Endodermal cell (in vitro differentiated cells): ENCODE measurements around the gene ME3. TPM values are rescaled to one million over a fixed set of nuclear protein-coding genes. Genes with fewer than 3 reads are reported as not detected.
A peak's percentile ranks its signal among the peaks of the same experiment; 100 is the strongest.

ENCODE experiments used
- DNase-seq: peaks from one replicate; pipeline ENCODE4 v3.0.0-alpha.2; 2017
- H3K27ac ChIP-seq: 2 replicates; pipeline ENCODE4 v1.5.1; 2013; ENCODE audit warnings: mild to moderate bottlenecking, low read depth, low read length, moderate library complexity
- H3K27me3 ChIP-seq: 2 replicates; pipeline ENCODE4 v1.6.1; 2013; ENCODE audit warnings: mild to moderate bottlenecking, low read length, moderate library complexity; ENCODE audit not compliant: insufficient read depth, control insufficient read depth, poor library complexity, severe bottlenecking
- H3K36me3 ChIP-seq: 2 replicates; pipeline ENCODE4 v1.7.0; 2013; ENCODE audit warnings: mild to moderate bottlenecking, low read length, moderate library complexity; ENCODE audit not compliant: control insufficient read depth, insufficient read depth
- H3K4me1 ChIP-seq: one replicate; pipeline ENCODE4 v1.7.0; 2013; ENCODE audit warnings: low read length; ENCODE audit not compliant: control insufficient read depth, insufficient read depth
- H3K4me3 ChIP-seq: 2 replicates; pipeline ENCODE4 v1.5.1; 2013; ENCODE audit warnings: mild to moderate bottlenecking, low read length, moderate library complexity
- H3K9ac ChIP-seq: 2 replicates; pipeline ENCODE4 v1.6.1; 2013; ENCODE audit warnings: mild to moderate bottlenecking, low read length, moderate library complexity; ENCODE audit not compliant: poor library complexity, severe bottlenecking; ENCODE audit errors: extremely low read depth
- H3K9me3 ChIP-seq: 2 replicates; pipeline ENCODE4 v1.6.1; 2013; ENCODE audit warnings: mild to moderate bottlenecking, low read length, moderate library complexity; ENCODE audit not compliant: control insufficient read depth
- H3K27ac Mint-ChIP-seq: 2 replicates; pipeline ENCODE4 v1.8.0; 2020; ENCODE audit warnings: mixed read lengths
- H3K27me3 Mint-ChIP-seq: 2 replicates; pipeline ENCODE4 v1.8.0; 2021; ENCODE audit warnings: mild to moderate bottlenecking, mixed read lengths; ENCODE audit not compliant: insufficient read depth
- H3K36me3 Mint-ChIP-seq: 2 replicates; pipeline ENCODE4 v1.8.0; 2020; ENCODE audit warnings: low read depth, mixed read lengths
- H3K4me1 Mint-ChIP-seq: 2 replicates; pipeline ENCODE4 v1.8.0; 2020; ENCODE audit warnings: mixed read lengths
- H3K4me3 Mint-ChIP-seq: 2 replicates; pipeline ENCODE4 v1.8.0; 2020; ENCODE audit warnings: mild to moderate bottlenecking, moderate library complexity, mixed read lengths
- H3K9me3 Mint-ChIP-seq: 2 replicates; pipeline ENCODE4 v1.8.0; 2020; ENCODE audit warnings: mild to moderate bottlenecking, mixed read lengths
- WGBS, 2 experiments: methylation state at CpG; one replicate each; pipeline versions ENCODE4 v1.1.5 to v1.1.7; 2013; ENCODE audit warnings: missing lambda C conversion rate in 2 of 2, mixed read lengths in 1 of 2; ENCODE audit not compliant: insufficient coverage in 1 of 2, insufficient read length in 1 of 2; 5-methylcytosine and 5-hydroxymethylcytosine counted together
- total RNA-seq, 2 donors: library from RNA; stranded (reverse); fragmentation: NEBNext Ultra II Directional in 1 of 2; extraction: Animal tissue kit (Norgen Biotek cat#: 25700) in 1 of 2; gene quantifications; 2 replicates in 1 of 2; 3 replicates in 1 of 2; pipeline ENCODE4 v1.2.1, GENCODE V29; 2021
- TF ChIP-seq, protein P1 (sequence below): fragments of 200-600 bp; sonication (generic); conservative IDR thresholded peaks from 2 replicates; pipeline ENCODE4 v1.5.0; 2021; ENCODE audit warnings: antibody characterized with exemption, mild to moderate bottlenecking

The ME3 gene
- total RNA-seq, 2 donors from 2014 or later = 1.2 to 1.3 TPM

DNA sequence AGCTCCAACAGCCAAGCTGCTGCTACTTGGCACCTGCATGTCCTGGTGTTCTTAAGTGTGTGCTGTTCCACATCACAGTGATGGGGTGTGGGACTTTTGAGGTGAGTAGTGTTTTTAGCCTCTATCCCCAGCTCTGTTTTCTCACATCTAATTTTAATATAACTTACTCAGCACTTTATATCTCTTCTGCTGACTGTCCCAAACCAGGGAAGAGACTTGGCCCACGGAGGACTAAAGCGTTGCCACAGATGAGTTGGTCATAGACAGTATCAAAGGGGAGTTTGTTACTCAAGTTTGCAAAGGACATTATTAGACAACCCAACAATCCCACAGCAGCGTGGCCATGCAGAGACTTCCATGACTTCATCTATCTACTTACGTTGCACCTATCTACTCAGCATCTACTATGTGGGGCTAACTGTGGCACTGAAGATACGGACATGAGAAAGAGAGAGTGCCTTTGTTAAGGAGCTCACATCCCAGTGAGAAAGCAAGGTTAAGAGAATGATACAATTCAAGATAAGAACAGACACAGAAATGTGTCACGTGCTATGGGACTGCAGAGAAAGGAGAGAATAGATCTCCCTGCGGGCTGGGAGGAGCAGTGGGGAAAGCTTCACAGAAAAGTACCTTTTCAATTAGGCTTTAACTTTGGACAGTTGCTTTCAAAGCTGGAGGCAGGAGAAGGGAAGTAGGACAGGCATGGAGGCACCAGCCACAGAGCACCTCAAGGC is 82.4 kb downstream of the ME3 start:
- H3K36me3 Mint-ChIP-seq = no peaks in the 10 kb centered on the region
- Histone ChIP-seq H3K27me3 (no peaks in the 10 kb centered on the region), H3K9ac (no peak overlapping the region), H3K4me1 (peaks cover 34% of the 10 kb centered on the region), H3K9me3 (no peaks in the 10 kb centered on the region), H3K4me3 (no peak overlapping the region), H3K27ac (no peak overlapping the region), H3K36me3 (no peaks in the 10 kb centered on the region)
- TF ChIP-seq, protein P1, sequence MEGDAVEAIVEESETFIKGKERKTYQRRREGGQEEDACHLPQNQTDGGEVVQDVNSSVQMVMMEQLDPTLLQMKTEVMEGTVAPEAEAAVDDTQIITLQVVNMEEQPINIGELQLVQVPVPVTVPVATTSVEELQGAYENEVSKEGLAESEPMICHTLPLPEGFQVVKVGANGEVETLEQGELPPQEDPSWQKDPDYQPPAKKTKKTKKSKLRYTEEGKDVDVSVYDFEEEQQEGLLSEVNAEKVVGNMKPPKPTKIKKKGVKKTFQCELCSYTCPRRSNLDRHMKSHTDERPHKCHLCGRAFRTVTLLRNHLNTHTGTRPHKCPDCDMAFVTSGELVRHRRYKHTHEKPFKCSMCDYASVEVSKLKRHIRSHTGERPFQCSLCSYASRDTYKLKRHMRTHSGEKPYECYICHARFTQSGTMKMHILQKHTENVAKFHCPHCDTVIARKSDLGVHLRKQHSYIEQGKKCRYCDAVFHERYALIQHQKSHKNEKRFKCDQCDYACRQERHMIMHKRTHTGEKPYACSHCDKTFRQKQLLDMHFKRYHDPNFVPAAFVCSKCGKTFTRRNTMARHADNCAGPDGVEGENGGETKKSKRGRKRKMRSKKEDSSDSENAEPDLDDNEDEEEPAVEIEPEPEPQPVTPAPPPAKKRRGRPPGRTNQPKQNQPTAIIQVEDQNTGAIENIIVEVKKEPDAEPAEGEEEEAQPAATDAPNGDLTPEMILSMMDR = no peak
- H3K9me3 Mint-ChIP-seq = no peaks in the 10 kb centered on the region
- no peaks in the 10 kb centered on the region for H3K27me3 Mint-ChIP-seq
- H3K27ac Mint-ChIP-seq = no peak overlapping the region
- no peak overlapping the region for H3K4me3 Mint-ChIP-seq
- peaks cover 42% of the 10 kb centered on the region for H3K4me1 Mint-ChIP-seq
- DNase-seq = no peak
- 83 to 90% methylated on average over 5 to 7 of the region's 7 CpGs for WGBS, 2 experiments

- no peak overlapping the region for H3K4me3 ChIP-seq
- H3K9ac ChIP-seq = no peak overlapping the region
- no peaks in the 10 kb centered on the region for H3K27me3 ChIP-seq
- no peaks in the 10 kb centered on the region for H3K9me3 ChIP-seq
- no peaks in the 10 kb centered on the region for H3K27me3 Mint-ChIP-seq
- peak overlapping the region; percentile 85 for H3K27ac ChIP-seq
- H3K9me3 Mint-ChIP-seq = no peaks in the 10 kb centered on the region
- H3K4me1 ChIP-seq = peaks cover 34% of the 10 kb centered on the region
- H3K36me3 ChIP-seq = no peaks in the 10 kb centered on the region
- no peak overlapping the region for H3K4me3 Mint-ChIP-seq
- no peaks in the 10 kb centered on the region for H3K36me3 Mint-ChIP-seq
- DNase-seq = no peak
- TF ChIP-seq, protein P1 = no peak
- no peak overlapping the region for H3K27ac Mint-ChIP-seq
- H3K4me1 Mint-ChIP-seq = peaks cover 38% of the 10 kb centered on the region
These were observed 83.2 kb downstream of the ME3 start for GRCh38 chr11:86589204-86589603.

DNA sequence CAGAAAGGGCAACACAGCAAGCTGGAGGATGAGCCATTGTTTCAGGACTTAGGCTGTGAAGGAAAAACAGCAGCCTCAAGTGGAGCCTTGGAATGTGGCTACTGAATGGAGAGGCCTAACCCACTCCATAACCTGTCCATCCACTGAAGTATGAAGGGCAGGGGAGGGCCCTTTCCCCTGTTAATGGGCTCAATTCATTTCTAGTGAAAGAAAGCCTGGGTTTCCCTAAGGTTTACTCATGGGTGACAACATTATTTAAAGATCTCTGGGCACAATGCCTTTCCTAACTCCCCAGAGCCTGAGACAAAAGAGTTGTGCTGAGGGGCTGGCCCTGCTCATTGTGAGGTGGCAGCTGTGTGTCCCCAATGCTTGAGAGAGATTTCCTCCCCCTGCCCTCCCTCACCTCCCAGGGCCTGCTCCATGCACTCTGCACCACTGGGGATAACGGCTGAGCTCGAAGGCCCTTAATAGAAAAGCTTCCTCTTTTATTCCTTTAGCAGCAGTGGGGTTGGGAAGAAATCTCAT is 83.8 kb downstream of the ME3 start:
- Mint-ChIP-seq H3K36me3 (no peaks in the 10 kb centered on the region), H3K27me3 (no peaks in the 10 kb centered on the region), H3K27ac (peak overlapping the region; percentile 88), H3K4me3 (no peak overlapping the region), H3K4me1 (peaks cover 38% of the 10 kb centered on the region), H3K9me3 (no peaks in the 10 kb centered on the region)
- Histone ChIP-seq H3K4me1 (peaks cover 34% of the 10 kb centered on the region), H3K9me3 (no peaks in the 10 kb centered on the region), H3K36me3 (no peaks in the 10 kb centered on the region), H3K27ac (peak overlapping the region; percentile 85), H3K27me3 (no peaks in the 10 kb centered on the region), H3K4me3 (no peak overlapping the region), H3K9ac (no peak overlapping the region)
- TF ChIP-seq, protein P1 = no peak
- 79% methylated on average over 2 of the region's 2 CpGs; no CpG with 5 or more reads in 1 of the 2 experiments for WGBS, 2 experiments
- peak; percentile 65 for DNase-seq
